Fibroblast of mammary gland (primary cell): ENCODE data around the gene TWNK.

Experiments used
- DNase-seq: peaks from one replicate; pipeline ENCODE4 v3.0.0-alpha.2; 2010; ENCODE audit warnings: low read depth
- H3K4me3 ChIP-seq: 2 replicates; pipeline ENCODE4 v1.5.1; 2011; ENCODE audit warnings: low read depth, mild to moderate bottlenecking, low read length, moderate library complexity; ENCODE audit not compliant: control insufficient read depth
- CTCF ChIP-seq: conservative IDR thresholded peaks from 2 replicates; pipeline ENCODE4 v1.5.1; 2011; ENCODE audit warnings: low read depth, low read length, inconsistent platforms; ENCODE audit not compliant: control insufficient read depth, insufficient read depth

TWNK gene

GRCh38 chr10:101008823-101009423 is 21.6 kb downstream of the TWNK start:
- no peak overlapping the region for H3K4me3 ChIP-seq
- DNase-seq = no peak
- no peak for TF ChIP-seq CTCF

- no peak for DNase-seq
- no peak for TF ChIP-seq CTCF
- no peak overlapping the region for H3K4me3 ChIP-seq
Measured at GRCh38 chr10:101010329-101010728, 23.0 kb downstream of the TWNK start.

- TF ChIP-seq CTCF = peak; percentile 34
- no peak for DNase-seq
- H3K4me3 ChIP-seq = no peak overlapping the region
Measured at GRCh38 chr10:101011517-101012423, 24.4 kb downstream of the TWNK start.

- H3K4me3 ChIP-seq = no peak overlapping the region
- peak; percentile 66 for TF ChIP-seq CTCF
- peak; percentile 94 for DNase-seq
Measured at GRCh38 chr10:101012525-101013364, 25.4 kb downstream of the TWNK start.

- DNase-seq = no peak
- no peak for TF ChIP-seq CTCF
- H3K4me3 ChIP-seq = no peak overlapping the region
Measured at GRCh38 chr10:101013365-101013825, 26.1 kb downstream of the TWNK start.

- no peak overlapping the region for H3K4me3 ChIP-seq
- peak; percentile 67 for DNase-seq
- TF ChIP-seq CTCF = peak; percentile 95
Measured at GRCh38 chr10:101014230-101014884, 27.0 kb downstream of the TWNK start.
